22Rv1 (cell line): ENCODE results near the gene ESR1.

Source experiments
- H3K27ac ChIP-seq: fragments of 450-650 bp; 2 replicates; pipeline ENCODE4 v1.5.1; 2017
- ZFX ChIP-seq: fragments of 450-650 bp; IDR thresholded peaks from 2 replicates; pipeline ENCODE4 v1.6.1; 2017; ENCODE audit warnings: antibody characterized with exemption, borderline replicate concordance
- TF ChIP-seq, protein P1 (sequence below): fragments of 450-650 bp; IDR thresholded peaks from 2 replicates; pipeline ENCODE4 v1.5.1; 2017; ENCODE audit warnings: mild to moderate bottlenecking

ESR1 gene

DNA sequence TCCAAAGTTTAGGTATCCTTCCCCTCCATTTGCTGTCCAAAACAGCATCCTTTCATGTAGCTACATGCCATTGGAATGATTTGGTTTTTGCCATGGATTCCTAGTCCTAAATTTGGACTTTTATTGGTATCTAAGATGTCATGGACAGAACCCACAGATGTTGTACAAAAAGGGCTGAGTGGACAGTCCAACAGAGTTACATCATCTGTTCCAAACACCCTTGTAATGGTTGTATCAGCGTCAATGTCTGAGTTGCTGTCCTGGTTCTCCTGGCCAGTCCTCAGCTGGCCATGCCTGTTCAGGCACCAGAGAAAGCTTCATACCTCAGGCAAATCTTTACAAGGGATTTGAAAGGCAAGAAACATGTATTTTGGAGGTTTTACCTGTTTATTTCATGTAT lies 191.3 kb downstream of the ESR1 start:
- no peak for TF ChIP-seq ZFX
- TF ChIP-seq, protein P1, sequence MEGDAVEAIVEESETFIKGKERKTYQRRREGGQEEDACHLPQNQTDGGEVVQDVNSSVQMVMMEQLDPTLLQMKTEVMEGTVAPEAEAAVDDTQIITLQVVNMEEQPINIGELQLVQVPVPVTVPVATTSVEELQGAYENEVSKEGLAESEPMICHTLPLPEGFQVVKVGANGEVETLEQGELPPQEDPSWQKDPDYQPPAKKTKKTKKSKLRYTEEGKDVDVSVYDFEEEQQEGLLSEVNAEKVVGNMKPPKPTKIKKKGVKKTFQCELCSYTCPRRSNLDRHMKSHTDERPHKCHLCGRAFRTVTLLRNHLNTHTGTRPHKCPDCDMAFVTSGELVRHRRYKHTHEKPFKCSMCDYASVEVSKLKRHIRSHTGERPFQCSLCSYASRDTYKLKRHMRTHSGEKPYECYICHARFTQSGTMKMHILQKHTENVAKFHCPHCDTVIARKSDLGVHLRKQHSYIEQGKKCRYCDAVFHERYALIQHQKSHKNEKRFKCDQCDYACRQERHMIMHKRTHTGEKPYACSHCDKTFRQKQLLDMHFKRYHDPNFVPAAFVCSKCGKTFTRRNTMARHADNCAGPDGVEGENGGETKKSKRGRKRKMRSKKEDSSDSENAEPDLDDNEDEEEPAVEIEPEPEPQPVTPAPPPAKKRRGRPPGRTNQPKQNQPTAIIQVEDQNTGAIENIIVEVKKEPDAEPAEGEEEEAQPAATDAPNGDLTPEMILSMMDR, result no peak
- H3K27ac ChIP-seq, result no peak overlapping the region

DNA sequence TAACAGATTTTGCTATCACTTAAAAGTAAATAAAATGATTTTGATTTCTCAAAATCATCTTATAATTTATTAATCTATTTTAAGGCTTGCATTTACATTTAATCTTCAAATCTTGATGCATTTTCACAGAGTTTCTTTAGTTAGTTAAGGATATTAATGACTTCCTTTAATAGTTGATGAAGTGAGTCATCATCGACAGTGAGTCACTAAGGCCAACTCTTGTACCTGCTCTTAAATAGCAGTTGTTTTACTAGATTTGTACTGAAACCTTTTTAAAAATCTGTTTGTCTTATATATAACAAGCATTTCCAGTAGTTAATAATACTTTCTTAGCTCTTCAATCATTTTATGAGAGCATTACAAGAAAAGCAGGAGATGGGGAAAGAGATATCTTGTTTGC lies 191.7 kb downstream of the ESR1 start:
- TF ChIP-seq ZFX, result no peak
- TF ChIP-seq, protein P1, result no peak
- H3K27ac ChIP-seq, result no peak overlapping the region

DNA sequence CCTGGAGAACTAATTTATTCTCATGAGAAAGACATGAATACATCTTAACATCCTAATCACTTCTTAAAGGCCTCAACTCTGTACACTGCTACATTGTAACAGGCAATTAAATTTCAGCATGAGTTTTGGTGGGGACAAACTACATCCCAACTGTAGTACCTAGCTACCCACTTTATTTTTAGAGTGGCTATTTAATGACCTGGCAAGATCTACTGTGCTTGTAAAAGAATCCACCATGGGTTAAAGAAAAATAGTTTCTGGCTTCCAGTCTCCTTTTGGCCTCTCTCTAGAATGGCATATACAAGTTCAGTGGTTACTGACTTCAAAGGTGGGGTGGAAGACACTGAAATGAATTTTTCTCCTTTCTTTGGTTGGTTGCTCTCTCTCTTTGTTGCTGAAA lies 193.9 kb downstream of the ESR1 start:
- no peak overlapping the region for H3K27ac ChIP-seq
- no peak for TF ChIP-seq ZFX
- TF ChIP-seq, protein P1, result no peak

DNA sequence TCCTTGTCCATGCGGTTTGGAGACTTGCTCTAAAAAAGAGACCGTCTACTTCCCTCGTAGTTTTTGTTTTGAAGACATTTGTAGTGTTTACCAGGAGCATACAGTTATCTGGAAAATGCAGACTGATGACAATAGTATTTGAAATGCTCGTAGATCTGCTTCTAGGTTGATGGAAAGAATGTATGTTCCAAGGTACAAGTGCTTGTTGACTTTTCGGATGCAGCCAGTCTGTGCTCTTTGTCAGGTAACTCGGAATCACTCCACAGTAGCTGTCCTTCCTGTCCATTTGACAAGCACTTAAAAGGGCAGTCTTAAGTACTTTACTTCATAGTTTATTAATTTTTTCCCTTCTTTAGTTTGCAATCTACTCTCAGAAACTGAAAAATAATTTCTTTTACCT lies 194.8 kb downstream of the ESR1 start:
- H3K27ac ChIP-seq, result no peak overlapping the region
- no peak for TF ChIP-seq ZFX
- TF ChIP-seq, protein P1, result no peak

DNA sequence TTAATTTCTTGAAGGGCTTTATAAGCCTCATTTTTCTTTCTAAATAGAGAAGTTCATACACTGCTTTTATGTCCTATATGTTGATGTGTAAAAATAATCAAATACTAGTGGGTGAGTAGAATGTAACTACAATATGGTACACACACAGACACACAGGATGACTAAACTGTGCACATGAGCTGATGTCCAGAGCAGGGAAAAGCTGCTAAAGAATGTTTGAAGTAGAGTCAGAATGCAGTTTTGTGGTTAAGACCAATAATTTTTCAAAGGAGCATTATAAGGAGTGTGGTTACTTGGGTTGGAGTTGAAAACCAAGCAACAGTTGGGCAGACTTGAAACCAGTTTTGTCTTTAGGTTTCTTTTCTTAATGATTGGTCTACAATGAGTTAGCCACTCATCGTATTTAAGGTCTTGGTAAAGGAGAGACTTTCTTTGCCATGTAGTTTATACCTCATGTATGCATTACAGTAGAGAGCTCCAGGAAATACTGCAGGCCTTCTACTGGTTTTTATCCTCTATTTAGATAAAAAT lies 196.6 kb downstream of the ESR1 start:
- no peak overlapping the region for H3K27ac ChIP-seq
- no peak for TF ChIP-seq ZFX
- TF ChIP-seq, protein P1, result no peak

DNA sequence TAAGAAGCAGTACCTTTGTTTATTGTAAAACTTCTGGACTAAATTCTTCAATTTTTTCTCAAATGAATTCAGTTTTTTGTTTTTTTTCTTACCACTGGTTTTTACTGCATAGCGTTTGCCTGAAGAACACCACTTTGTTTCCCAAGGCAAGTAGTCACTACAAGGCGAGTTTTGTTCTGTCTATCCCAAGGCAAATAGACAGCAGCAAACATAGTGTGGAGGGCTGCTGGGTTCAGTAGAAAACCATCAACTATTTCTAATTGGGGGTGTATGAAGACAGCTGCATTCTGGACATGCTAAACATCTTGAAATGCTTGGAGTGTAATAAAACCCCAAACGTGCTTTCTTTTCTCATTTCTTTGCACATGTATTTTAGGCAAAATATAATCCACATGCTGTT lies 197.4 kb downstream of the ESR1 start:
- no peak for TF ChIP-seq ZFX
- TF ChIP-seq, protein P1, result no peak
- H3K27ac ChIP-seq, result no peak overlapping the region

DNA sequence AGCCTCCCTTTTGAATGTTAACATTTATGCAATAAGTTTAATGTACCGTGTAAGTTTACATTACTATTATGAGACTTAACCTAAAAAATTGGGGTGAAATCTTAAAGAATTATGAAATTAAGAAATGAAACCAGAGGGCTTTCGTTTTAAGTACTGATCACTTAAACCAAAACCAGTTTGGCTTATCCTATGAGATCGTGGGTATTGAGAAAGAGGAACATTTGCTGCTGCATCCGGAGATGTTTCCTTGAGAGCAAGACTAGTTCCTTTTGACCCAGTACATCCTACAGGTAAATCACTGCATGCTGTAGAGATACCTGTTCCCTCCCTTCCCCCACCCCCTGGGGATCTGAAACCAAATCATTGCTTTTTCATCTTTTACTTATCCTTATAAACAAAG lies 201.3 kb downstream of the ESR1 start:
- no peak overlapping the region for H3K27ac ChIP-seq
- no peak for TF ChIP-seq ZFX
- TF ChIP-seq, protein P1, result no peak
